OCI-LY7 (cell line): ENCODE results near the gene CDK2.

Experiments used
- CTCF ChIP-seq: fragments of 200-600 bp; sonication (generic); conservative IDR thresholded peaks from 2 replicates; pipeline ENCODE4 v1.5.1; 2014; ENCODE audit warnings: mild to moderate bottlenecking, antibody characterized with exemption, low read length, moderate library complexity, mixed read lengths
- EZH2phosphoT487 ChIP-seq: fragments of 200-600 bp; sonication (generic); IDR thresholded peaks from 2 replicates; pipeline ENCODE4 v1.6.1; 2018; ENCODE audit warnings: low read depth, borderline replicate concordance, mild to moderate bottlenecking, mixed run types, antibody characterized with exemption, low read length, moderate library complexity, mixed read lengths

GRCh38 chr12:55973599-55974307, 7.1 kb downstream of the CDK2 start, which contains the start of gene RAB5B:
- no peak for TF ChIP-seq CTCF
- no peak for TF ChIP-seq EZH2phosphoT487
